ENCODE data around the gene NOSTRIN. TPM values are rescaled to one million over a fixed set of nuclear protein-coding genes. Genes with fewer than 3 reads are reported as not detected.
"Not testable (repeated sequence)": the region's sequence is repeated elsewhere in the genome, so short reads cannot be mapped to it uniquely, and the experiment has no call there.

NOSTRIN gene
- polyA plus RNA-seq, 1 donor (not counting 4 experiments of a cell fraction or from before 2014, with no cell fraction given) = not detected

GRCh38 chr2:168789776-168790175 is 12.7 kb upstream of the NOSTRIN start:
- no peak overlapping the region for H3K4me3 ChIP-seq (ENCODE audit: control insufficient read depth in 2 of 3, extremely low read depth in 1 of 3, insufficient read depth in 2 of 3, low read depth in 1 of 3, low read length in 3 of 3)
- no peaks in the 10 kb centered on the region for H3K79me2 ChIP-seq (ENCODE audit: control insufficient read depth, insufficient read depth, low read length)
- H3K9me1 ChIP-seq (ENCODE audit: control insufficient read depth, extremely low read depth, insufficient read depth, low read length) = no peaks in the 10 kb centered on the region
- DNase-seq (ENCODE audit: low read depth, low spot score) (no peak), FAIRE-seq (no peak)
- no peak overlapping the region for H2AFZ ChIP-seq (ENCODE audit: control insufficient read depth, low read length)
- peaks cover 8% of the 10 kb centered on the region for H3K27me3 ChIP-seq (ENCODE audit: control insufficient read depth, extremely low read depth, insufficient read depth, low read length)
- H3K9me3 ChIP-seq (ENCODE audit: control insufficient read depth, low read depth, low read length) = no peaks in the 10 kb centered on the region
- no peaks in the 10 kb centered on the region for H3K4me1 ChIP-seq (ENCODE audit: control insufficient read depth, extremely low read depth, insufficient read depth, low read length)
- H4K20me1 ChIP-seq (ENCODE audit: control insufficient read depth, extremely low read depth, insufficient read depth, low read length) = no peaks in the 10 kb centered on the region
- dilution Hi-C loops (cut with MboI; ENCODE audit: extremely low pct_ligation_motif_present, low sequenced_read_pairs) = no loop called here
- no peaks in the 10 kb centered on the region for H3K36me3 ChIP-seq (ENCODE audit: control insufficient read depth in 2 of 2, extremely low read depth in 1 of 2, insufficient read depth in 2 of 2, low read length in 2 of 2)
- no peak overlapping the region for H3K9ac ChIP-seq (ENCODE audit: control insufficient read depth, extremely low read depth, insufficient read depth, low read length)
- TF ChIP-seq EZH2 (IDR thresholded peaks at IDR 0.05; ENCODE audit: low read length) = no peak
- TF ChIP-seq CTCF (optimal IDR thresholded peaks at IDR 0.05 in 1 of 3, IDR thresholded peaks at IDR 0.05 in 1 of 3, conservative IDR thresholded peaks at IDR 0.05 in 1 of 3; ENCODE audit: extremely low read depth in 1 of 3, insufficient read depth in 2 of 3, low read length in 3 of 3) = no peak
- no peak overlapping the region for H3K27ac ChIP-seq (ENCODE audit: control insufficient read depth, insufficient read depth, low read length)
- H3K4me2 ChIP-seq (ENCODE audit: control insufficient read depth, extremely low read depth, insufficient read depth, low read depth, low read length) = no peak overlapping the region

GRCh38 chr2:168790226-168790902 is 12.1 kb upstream of the NOSTRIN start:
- H3K4me3 ChIP-seq (ENCODE audit: control insufficient read depth in 2 of 3, extremely low read depth in 1 of 3, insufficient read depth in 2 of 3, low read depth in 1 of 3, low read length in 3 of 3) = no peak overlapping the region
- H3K79me2 ChIP-seq (ENCODE audit: control insufficient read depth, insufficient read depth, low read length) = no peaks in the 10 kb centered on the region
- no peaks in the 10 kb centered on the region for H3K4me1 ChIP-seq (ENCODE audit: control insufficient read depth, extremely low read depth, insufficient read depth, low read length)
- no peak overlapping the region for H3K9ac ChIP-seq (ENCODE audit: control insufficient read depth, extremely low read depth, insufficient read depth, low read length)
- no peak for TF ChIP-seq CTCF (optimal IDR thresholded peaks at IDR 0.05 in 1 of 3, IDR thresholded peaks at IDR 0.05 in 1 of 3, conservative IDR thresholded peaks at IDR 0.05 in 1 of 3; ENCODE audit: extremely low read depth in 1 of 3, insufficient read depth in 2 of 3, low read length in 3 of 3)
- TF ChIP-seq EZH2 (IDR thresholded peaks at IDR 0.05; ENCODE audit: low read length) = no peak
- H4K20me1 ChIP-seq (ENCODE audit: control insufficient read depth, extremely low read depth, insufficient read depth, low read length) = no peaks in the 10 kb centered on the region
- no peaks in the 10 kb centered on the region for H3K9me3 ChIP-seq (ENCODE audit: control insufficient read depth, low read depth, low read length)
- dilution Hi-C loops (cut with MboI; ENCODE audit: extremely low pct_ligation_motif_present, low sequenced_read_pairs) = no loop called here
- peaks cover 8% of the 10 kb centered on the region for H3K27me3 ChIP-seq (ENCODE audit: control insufficient read depth, extremely low read depth, insufficient read depth, low read length)
- no peaks in the 10 kb centered on the region for H3K9me1 ChIP-seq (ENCODE audit: control insufficient read depth, extremely low read depth, insufficient read depth, low read length)
- H3K27ac ChIP-seq (ENCODE audit: control insufficient read depth, insufficient read depth, low read length) = no peak overlapping the region
- no peak overlapping the region for H3K4me2 ChIP-seq (ENCODE audit: control insufficient read depth, extremely low read depth, insufficient read depth, low read depth, low read length)
- no peak overlapping the region for H2AFZ ChIP-seq (ENCODE audit: control insufficient read depth, low read length)
- no peaks in the 10 kb centered on the region for H3K36me3 ChIP-seq (ENCODE audit: control insufficient read depth in 2 of 2, extremely low read depth in 1 of 2, insufficient read depth in 2 of 2, low read length in 2 of 2)
- FAIRE-seq = no peak
- no peak for DNase-seq (ENCODE audit: low read depth, low spot score)

- H3K27me3 ChIP-seq (ENCODE audit: control insufficient read depth, extremely low read depth, insufficient read depth, low read length); H4K20me1 ChIP-seq (ENCODE audit: control insufficient read depth, extremely low read depth, insufficient read depth, low read length); H3K79me2 ChIP-seq (ENCODE audit: control insufficient read depth, insufficient read depth, low read length); H3K9me1 ChIP-seq (ENCODE audit: control insufficient read depth, extremely low read depth, insufficient read depth, low read length); dilution Hi-C loops (cut with MboI; ENCODE audit: extremely low pct_ligation_motif_present, low sequenced_read_pairs); H2AFZ ChIP-seq (ENCODE audit: control insufficient read depth, low read length); FAIRE-seq; H3K9me3 ChIP-seq (ENCODE audit: control insufficient read depth, low read depth, low read length); H3K27ac ChIP-seq (ENCODE audit: control insufficient read depth, insufficient read depth, low read length); H3K9ac ChIP-seq (ENCODE audit: control insufficient read depth, extremely low read depth, insufficient read depth, low read length); H3K36me3 ChIP-seq (ENCODE audit: control insufficient read depth in 2 of 2, extremely low read depth in 1 of 2, insufficient read depth in 2 of 2, low read length in 2 of 2); H3K4me3 ChIP-seq (ENCODE audit: control insufficient read depth in 2 of 3, extremely low read depth in 1 of 3, insufficient read depth in 2 of 3, low read depth in 1 of 3, low read length in 3 of 3); H3K4me2 ChIP-seq (ENCODE audit: control insufficient read depth, extremely low read depth, insufficient read depth, low read depth, low read length); H3K4me1 ChIP-seq (ENCODE audit: control insufficient read depth, extremely low read depth, insufficient read depth, low read length); DNase-seq (ENCODE audit: low read depth, low spot score): not testable (repeated sequence)
These were observed 11.3 kb upstream of the NOSTRIN start for GRCh38 chr2:168791140-168791539.

All from keratinocyte (primary cell).